ENCODE results near the gene PSEN1. TPM values are rescaled to one million over a fixed set of nuclear protein-coding genes. Genes with fewer than 3 reads are reported as not detected.

The PSEN1 gene
- total RNA-seq, 1 donor from 2014 or later, result 58.6 TPM

- H3K4me1 Mint-ChIP-seq (ENCODE audit: low read depth), result no peaks in the 10 kb centered on the region
- DNase-seq (ENCODE audit: low spot score), result no peak
- no peak overlapping the region for H3K27ac Mint-ChIP-seq (ENCODE audit: unreplicated experiment)
- no peak overlapping the region for H3K4me3 Mint-ChIP-seq (ENCODE audit: unreplicated experiment)
- H3K36me3 Mint-ChIP-seq (ENCODE audit: low read depth), result peaks cover 20% of the 10 kb centered on the region
- no peak for TF ChIP-seq CTCF (IDR thresholded peaks at IDR 0.05)
- no peaks in the 10 kb centered on the region for H3K9me3 Mint-ChIP-seq (ENCODE audit: low read depth)
- no peaks in the 10 kb centered on the region for H3K27me3 Mint-ChIP-seq (ENCODE audit: low read depth)
Measured at GRCh38 chr14:73125746-73126145, 10.6 kb upstream of the PSEN1 start.

GRCh38 chr14:73133795-73134194 lies 2.5 kb upstream of the PSEN1 start:
- TF ChIP-seq CTCF (IDR thresholded peaks at IDR 0.05), result no peak
- no peaks in the 10 kb centered on the region for H3K9me3 Mint-ChIP-seq (ENCODE audit: low read depth)
- no peak for DNase-seq (ENCODE audit: low spot score)
- H3K36me3 Mint-ChIP-seq (ENCODE audit: low read depth), result peaks cover 3% of the 10 kb centered on the region
- no peaks in the 10 kb centered on the region for H3K27me3 Mint-ChIP-seq (ENCODE audit: low read depth)
- peaks cover 12% of the 10 kb centered on the region for H3K4me1 Mint-ChIP-seq (ENCODE audit: low read depth)
- no peak overlapping the region for H3K27ac Mint-ChIP-seq (ENCODE audit: unreplicated experiment)
- H3K4me3 Mint-ChIP-seq (ENCODE audit: unreplicated experiment), result no peak overlapping the region

- DNase-seq (ENCODE audit: low spot score), result no peak
- TF ChIP-seq CTCF (IDR thresholded peaks at IDR 0.05), result no peak
- Mint-ChIP-seq H3K27me3 (ENCODE audit: low read depth) (no peaks in the 10 kb centered on the region), H3K4me3 (ENCODE audit: unreplicated experiment) (peak overlapping the region; percentile 78), H3K36me3 (ENCODE audit: low read depth) (peaks cover 3% of the 10 kb centered on the region), H3K4me1 (ENCODE audit: low read depth) (peaks cover 20% of the 10 kb centered on the region), H3K9me3 (ENCODE audit: low read depth) (no peaks in the 10 kb centered on the region), H3K27ac (ENCODE audit: unreplicated experiment) (peak overlapping the region; percentile 99)
Measured at GRCh38 chr14:73136085-73136386, 271 bp upstream of the PSEN1 start.

- Mint-ChIP-seq H3K4me1 (ENCODE audit: low read depth) (peaks cover 39% of the 10 kb centered on the region), H3K4me3 (ENCODE audit: unreplicated experiment) (no peak overlapping the region), H3K27ac (ENCODE audit: unreplicated experiment) (no peak overlapping the region), H3K9me3 (ENCODE audit: low read depth) (no peaks in the 10 kb centered on the region), H3K27me3 (ENCODE audit: low read depth) (no peaks in the 10 kb centered on the region), H3K36me3 (ENCODE audit: low read depth) (peaks cover 3% of the 10 kb centered on the region)
- DNase-seq (ENCODE audit: low spot score), result no peak
- no peak for TF ChIP-seq CTCF (IDR thresholded peaks at IDR 0.05)
Measured at GRCh38 chr14:73140811-73141323, 4.6 kb downstream of the PSEN1 start.

- Mint-ChIP-seq H3K9me3 (ENCODE audit: low read depth) (no peaks in the 10 kb centered on the region), H3K36me3 (ENCODE audit: low read depth) (peaks cover 3% of the 10 kb centered on the region), H3K4me3 (ENCODE audit: unreplicated experiment) (no peak overlapping the region), H3K27ac (ENCODE audit: unreplicated experiment) (no peak overlapping the region), H3K27me3 (ENCODE audit: low read depth) (no peaks in the 10 kb centered on the region), H3K4me1 (ENCODE audit: low read depth) (peaks cover 47% of the 10 kb centered on the region)
- no peak for TF ChIP-seq CTCF (IDR thresholded peaks at IDR 0.05)
- no peak for DNase-seq (ENCODE audit: low spot score)
Measured at GRCh38 chr14:73142216-73142615, 5.9 kb downstream of the PSEN1 start.
